HPDE6-E6E7 (cell line): Measurements from ENCODE around the gene SHOX.
"Not testable (repeated sequence)": the region's sequence is repeated elsewhere in the genome, so short reads cannot be mapped to it uniquely, and the experiment has no call there.

Source experiments
- DNase-seq: peaks from one replicate; pipeline ENCODE4 v3.0.0; 2011; ENCODE audit warnings: missing footprints; ENCODE audit errors: extremely low spot score

The SHOX gene

DNA sequence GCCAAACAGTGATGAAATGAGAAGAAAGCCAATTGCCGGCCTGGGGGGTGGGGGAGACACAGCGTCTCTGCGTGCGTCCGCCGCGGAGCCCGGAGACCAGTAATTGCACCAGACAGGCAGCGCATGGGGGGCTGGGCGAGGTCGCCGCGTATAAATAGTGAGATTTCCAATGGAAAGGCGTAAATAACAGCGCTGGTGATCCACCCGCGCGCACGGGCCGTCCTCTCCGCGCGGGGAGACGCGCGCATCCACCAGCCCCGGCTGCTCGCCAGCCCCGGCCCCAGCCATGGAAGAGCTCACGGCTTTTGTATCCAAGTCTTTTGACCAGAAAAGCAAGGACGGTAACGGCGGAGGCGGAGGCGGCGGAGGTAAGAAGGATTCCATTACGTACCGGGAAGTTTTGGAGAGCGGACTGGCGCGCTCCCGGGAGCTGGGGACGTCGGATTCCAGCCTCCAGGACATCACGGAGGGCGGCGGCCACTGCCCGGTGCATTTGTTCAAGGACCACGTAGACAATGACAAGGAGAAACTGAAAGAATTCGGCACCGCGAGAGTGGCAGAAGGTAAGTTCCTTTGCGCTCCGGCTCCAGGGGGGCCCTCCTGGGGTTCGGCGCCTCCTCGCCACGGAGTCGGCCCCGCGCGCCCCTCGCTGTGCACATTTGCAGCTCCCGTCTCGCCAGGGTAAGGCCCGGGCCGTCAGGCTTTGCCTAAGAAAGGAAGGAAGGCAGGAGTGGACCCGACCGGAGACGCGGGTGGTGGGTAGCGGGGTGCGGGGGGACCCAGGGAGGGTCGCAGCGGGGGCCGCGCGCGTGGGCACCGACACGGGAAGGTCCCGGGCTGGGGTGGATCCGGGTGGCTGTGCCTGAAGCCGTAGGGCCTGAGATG is at the start of gene SHOX:
Gene SHOX (plus strand): TSS at position 180 of the 885 bp plus-strand sequence. CDS start 107 bp downstream, at position 287.
- DNase-seq: no peak

DNA sequence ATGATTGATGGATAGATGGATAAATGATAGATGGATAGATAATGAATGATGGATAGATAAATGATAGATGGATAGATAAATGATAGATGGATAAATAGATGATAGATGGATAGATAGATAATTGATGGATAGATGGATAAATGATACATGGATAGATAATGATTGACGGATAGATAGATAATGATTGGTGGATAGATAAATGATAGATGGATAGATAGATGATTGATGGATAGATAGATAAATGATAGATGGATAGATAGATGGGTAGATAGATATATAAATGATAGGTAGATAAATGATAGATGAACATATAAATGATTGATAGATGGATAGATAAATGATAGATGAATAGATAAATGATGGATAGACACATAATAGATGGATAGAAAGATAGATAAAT is 49.5 kb upstream of the SHOX start:
- DNase-seq: no peak

DNA sequence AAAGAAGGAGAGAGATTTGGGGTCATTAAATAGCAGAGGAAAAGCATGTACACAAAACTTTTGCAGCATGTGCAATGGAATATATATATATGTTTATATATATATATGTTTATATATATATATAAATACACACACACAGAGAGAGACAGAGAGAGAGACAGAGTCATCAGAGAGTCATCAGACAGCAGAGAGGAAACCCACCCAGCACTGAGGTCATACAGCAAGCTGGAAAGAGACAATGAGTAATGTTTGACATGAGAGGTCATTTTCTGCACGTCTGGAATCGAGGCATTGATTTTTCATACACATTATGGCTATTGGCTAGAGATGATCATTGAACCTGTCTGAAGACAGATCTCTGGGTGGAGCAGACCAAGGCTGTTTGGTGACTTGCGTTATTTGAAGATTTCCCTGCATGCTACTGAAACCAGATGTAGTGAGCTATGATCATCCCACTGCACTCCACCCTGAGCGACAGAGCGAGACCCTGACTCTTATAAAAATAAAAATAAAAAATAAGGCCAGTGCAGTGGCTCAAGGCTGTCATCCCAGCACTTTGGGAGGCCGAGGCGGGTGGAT is 48.8 kb upstream of the SHOX start:
- no peak for DNase-seq

GRCh38 chrX:584572-584971 is 46.0 kb upstream of the SHOX start:
- DNase-seq: no peak

DNA sequence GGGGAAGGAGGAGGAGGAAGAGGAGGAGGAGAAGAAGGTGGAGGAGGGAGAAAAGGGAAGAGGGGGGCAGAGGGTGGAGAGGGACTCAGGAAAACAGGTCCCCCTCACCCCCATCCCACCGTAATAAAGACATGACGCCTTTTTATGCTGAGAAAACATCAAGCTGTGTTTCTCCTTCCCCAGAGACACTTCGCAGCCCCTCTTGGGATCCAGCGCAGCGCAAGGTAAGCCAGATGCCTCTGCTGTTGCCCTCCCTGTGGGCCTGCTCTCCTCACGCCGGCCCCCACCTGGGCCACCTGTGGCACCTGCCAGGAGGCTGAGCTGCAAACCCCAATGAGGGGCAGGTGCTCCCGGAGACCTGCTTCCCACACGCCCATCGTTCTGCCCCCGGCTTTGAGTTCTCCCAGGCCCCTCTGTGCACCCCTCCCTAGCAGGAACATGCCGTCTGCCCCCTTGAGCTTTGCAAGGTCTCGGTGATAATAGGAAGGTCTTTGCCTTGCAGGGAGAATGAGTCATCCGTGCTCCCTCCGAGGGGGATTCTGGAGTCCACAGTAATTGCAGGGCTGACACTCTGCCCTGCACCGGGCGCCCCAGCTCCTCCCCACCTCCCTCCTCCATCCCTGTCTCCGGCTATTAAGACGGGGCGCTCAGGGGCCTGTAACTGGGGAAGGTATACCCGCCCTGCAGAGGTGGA is 45.3 kb upstream of the SHOX start:
- DNase-seq: no peak

GRCh38 chrX:586351-586750 is 44.2 kb upstream of the SHOX start:
- DNase-seq: no peak

DNA sequence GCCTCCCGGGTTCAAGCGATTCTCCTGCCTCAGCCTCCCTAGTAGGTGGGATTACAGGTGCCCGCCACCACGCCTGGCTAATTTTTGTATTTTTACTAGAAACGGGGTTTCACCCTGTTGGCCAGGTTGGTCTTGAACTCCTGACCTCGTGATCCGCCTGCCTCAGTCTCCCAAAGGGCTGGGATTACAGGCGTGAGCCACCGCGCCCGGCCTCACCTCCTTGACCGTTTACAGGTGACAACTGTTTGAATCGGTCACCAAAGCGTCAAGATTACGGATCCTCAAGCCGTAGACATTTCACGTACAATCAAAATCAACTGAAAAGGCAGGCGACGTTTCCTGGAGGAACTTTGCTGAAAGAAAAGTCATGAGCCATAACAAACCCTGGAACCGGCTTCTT is 41.3 kb upstream of the SHOX start:
- DNase-seq: not testable (repeated sequence)

DNA sequence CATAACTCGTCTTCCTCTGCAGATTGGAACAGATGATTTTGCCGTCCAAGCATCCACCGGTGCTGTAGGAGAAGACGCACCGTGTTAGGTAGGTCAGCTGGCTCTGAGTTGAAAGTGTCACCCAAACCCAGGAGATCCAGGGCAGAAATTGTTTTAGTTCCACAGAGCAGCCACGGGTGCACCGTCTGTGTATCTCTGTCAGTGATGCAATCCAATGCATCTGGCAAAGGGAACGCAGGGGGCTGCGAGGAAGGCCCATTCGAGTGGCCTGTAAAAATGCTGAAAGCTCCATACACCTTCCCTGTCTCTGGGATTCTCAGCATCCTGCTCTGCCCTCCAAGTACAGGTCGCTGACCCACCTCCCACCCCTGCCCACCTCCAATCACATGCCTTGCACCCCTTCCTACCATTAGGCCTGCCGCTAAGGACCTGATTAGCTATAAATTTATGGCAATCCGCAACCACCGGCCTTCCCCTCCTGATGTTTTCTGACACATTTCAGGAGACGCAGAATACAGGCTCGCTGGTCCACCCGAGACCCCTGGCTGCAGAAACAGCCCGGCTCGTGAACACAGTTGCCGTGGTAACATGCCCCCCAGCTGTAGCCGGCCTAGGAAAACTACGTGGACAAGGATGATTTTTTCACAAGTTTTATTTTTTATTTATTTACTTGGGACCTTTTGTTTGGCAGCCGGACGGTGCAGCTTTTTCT is 39.7 kb upstream of the SHOX start:
- DNase-seq: no peak

DNA sequence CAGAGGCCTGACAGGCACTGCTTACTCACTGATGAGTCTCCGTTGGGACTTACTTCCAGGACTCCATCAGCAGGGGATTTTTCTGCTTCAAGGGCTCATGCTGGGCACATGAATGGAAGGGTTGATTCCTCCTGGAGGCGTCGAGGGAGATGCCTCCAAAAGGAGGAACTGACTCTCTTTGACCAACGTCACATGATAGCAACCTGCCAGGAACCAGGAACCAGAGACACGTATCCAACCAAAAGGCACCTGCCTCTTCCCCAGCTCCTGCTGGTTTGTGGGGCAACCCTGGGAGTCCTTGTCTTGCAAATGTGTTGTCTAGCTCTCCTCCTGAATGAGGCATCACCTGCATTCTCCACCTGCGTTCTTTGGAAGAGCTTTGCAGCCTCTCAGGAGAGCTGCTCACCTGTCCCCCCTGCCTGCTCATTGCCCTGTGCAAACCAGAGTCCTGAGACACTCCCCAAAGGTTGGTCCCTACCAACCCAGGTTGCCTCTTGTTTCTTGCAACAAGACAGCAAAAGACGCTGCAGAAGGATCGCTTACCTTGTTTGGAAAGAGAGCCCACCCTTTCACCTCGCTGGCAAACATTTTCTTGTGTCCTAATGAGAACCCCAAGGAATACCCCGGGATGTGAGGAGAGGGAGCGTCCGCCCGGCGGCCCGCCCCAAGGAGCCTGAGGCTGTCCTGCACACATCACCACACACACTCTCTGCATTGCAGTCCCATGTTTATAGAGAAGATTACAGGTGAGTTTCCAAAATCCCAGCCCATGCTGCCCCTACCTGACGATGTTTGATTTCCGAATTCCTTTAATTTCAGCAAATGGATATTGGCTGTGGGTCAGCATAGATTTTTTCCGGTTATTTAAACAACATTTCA is 30.5 kb upstream of the SHOX start:
- no peak for DNase-seq

DNA sequence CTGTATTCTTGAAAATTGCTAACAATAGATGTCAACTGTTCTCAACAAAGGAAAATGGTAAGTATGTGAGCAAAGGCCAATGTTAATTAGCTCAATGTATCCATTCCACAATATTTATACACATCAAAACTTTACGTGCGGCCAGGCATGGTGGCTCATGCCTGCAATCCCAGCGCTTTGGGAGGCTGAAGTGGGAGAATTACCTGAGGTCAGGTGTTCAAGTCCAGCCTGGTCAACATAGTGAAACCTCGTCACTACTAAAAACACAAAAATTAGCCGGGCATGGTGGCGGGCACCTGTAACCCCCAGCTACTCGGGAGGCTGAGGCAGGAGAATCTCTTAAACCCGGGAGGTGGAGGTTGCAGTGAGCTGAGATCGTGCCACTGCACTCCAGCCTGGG is 27.6 kb upstream of the SHOX start:
- not testable (repeated sequence) for DNase-seq

- DNase-seq: not testable (repeated sequence)
These were observed 26.0 kb upstream of the SHOX start for GRCh38 chrX:604616-605015.

GRCh38 chrX:608088-608487 is 22.5 kb upstream of the SHOX start:
- not testable (repeated sequence) for DNase-seq

- no peak for DNase-seq
These were observed 16.5 kb upstream of the SHOX start for GRCh38 chrX:614136-614535.

GRCh38 chrX:617401-617800 is 13.2 kb upstream of the SHOX start:
- no peak for DNase-seq

DNA sequence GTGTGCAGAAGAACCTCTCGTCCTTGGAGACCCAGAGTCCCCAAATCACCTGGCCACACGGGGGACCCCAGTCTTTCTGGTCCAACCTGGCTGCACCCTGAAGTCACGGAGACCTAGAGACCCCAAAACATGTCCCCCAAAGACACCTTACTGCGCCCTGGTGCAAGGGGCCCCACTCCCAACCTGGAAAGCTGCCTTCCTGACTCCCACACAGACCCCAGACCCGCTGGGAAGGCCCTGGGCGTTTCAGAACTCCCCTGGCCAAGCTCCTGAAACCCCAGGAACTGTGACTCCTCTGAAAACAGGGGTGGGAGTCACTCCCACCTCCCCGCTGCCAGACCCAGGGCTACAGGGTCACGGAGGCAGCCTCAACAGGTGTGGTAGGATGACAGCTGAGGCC is 12.7 kb upstream of the SHOX start:
- no peak for DNase-seq

- not testable (repeated sequence) for DNase-seq
These were observed 12.3 kb upstream of the SHOX start for GRCh38 chrX:618304-618703.

DNA sequence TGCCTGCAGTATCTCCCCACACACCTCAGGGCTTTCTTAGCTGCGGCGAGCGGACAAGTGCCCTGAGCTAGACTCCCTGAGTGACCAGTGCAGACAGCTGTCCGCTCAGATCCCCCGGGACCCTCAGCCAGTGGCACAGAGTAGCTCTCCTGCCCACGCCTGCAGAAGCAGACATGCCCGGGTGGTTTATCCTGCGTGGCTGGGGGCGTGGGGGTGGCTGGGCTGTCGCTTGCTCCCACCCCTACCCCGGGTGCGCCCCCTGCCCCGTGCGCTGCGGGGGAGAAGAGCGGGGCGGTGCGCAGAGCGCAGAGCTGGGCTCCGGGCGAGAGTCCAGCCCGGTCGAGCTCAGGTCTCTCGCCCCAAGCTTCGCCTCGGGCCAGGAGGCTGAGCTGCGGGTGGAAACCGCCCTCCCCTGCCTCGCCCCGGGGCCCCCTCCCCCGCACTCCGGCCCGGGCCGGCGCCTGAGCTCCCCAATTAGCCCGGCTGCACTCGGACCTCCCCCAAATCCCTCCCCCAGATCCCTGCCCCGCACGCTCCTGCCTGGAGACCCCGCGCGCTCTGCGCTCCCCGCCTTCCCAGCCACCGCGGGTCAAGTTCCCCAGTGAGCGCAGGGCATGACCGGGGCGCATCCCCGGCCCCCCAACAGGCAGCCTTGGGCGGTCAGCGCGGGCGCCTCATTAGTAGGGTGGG is 11.7 kb upstream of the SHOX start:
- DNase-seq: no peak

DNA sequence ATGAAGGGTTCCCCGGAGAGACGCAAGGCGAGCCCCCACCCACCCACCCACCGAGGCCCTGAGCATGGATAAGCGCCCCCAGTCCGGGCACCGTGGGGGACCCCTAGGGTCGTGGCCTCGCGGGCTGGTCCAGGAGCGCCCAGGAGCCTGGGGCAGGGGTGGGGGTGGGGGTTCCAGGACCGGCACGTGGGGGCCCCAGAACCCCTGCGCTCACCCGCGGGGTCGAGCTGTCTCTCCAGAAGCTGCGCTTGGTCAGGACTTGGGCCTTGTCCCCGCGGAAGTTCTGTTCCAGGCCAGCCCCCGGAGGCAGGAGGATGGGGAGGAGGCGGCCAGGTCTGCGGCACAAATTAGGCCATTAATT is 11.2 kb upstream of the SHOX start:
- no peak for DNase-seq

DNA sequence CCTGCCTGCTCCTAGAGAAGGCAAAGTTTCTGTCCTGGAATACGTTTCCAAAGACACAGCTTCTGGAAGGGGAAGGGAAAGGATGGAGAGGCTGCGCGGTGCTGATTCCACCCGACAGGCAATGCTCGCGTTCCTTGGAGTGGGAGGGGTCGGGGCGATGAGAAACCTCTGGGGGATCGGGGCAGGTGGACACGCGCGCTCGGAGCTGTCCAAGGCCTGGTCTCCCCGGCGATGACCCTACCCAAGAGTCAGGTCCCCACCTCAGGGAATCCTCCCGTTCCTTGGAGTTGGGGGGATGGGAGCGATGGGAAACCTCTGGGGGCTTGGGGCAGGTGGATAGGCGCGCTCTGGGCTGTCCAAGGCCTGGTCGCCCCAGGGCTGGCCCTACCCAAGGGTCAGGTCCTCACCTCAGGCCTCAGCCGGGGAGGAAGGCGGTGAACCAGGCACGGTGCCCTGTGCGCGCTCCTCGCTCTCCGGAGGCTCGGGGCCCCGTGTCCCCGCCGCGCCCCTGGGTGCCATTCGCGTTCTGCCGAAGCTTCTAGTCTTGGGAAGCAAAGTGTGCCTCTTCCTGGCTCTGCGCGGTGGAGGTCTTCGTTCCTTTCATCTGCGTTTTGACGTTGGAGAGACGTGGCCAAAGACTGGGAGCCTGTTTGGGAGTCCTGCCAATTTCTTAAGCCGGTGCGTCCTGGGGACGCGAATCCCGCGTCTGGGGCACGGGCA is 10.6 kb upstream of the SHOX start:
- no peak for DNase-seq
